IPS-18a (cell line): ENCODE measurements around the gene TRIOBP.
A peak's percentile ranks its signal among the peaks of the same experiment; 100 is the strongest.

ENCODE experiments used
- H3K27ac ChIP-seq: one replicate; pipeline ENCODE4 v1.5.1; 2013; ENCODE audit warnings: low read length
- H3K27me3 ChIP-seq: one replicate; pipeline ENCODE4 v1.6.1; 2013; ENCODE audit warnings: mild to moderate bottlenecking, low read length; ENCODE audit not compliant: control insufficient read depth, insufficient read depth
- H3K36me3 ChIP-seq: one replicate; pipeline ENCODE4 v1.6.1; 2013; ENCODE audit warnings: low read depth, low read length; ENCODE audit not compliant: control insufficient read depth
- H3K4me1 ChIP-seq: one replicate; pipeline ENCODE4 v1.6.1; 2013; ENCODE audit warnings: low read depth, low read length; ENCODE audit not compliant: control insufficient read depth
- H3K4me3 ChIP-seq: one replicate; pipeline ENCODE4 v1.5.1; 2013; ENCODE audit warnings: low read length
- H3K9ac ChIP-seq: one replicate; pipeline ENCODE4 v1.6.1; 2013; ENCODE audit warnings: mild to moderate bottlenecking, low read length, moderate library complexity
- H3K9me3 ChIP-seq: one replicate; pipeline ENCODE4 v1.6.1; 2013; ENCODE audit warnings: low read depth, low read length; ENCODE audit not compliant: control insufficient read depth

The TRIOBP gene

GRCh38 chr22:37659897-37660708 is 36.7 kb upstream of the TRIOBP start:
- peak overlapping the region; percentile 44 for H3K9ac ChIP-seq
- peaks cover 6% of the 10 kb centered on the region for H3K4me1 ChIP-seq
- no peaks in the 10 kb centered on the region for H3K27me3 ChIP-seq
- H3K27ac ChIP-seq, result no peak overlapping the region
- H3K4me3 ChIP-seq, result peak overlapping the region; percentile 83
- no peaks in the 10 kb centered on the region for H3K9me3 ChIP-seq
- peaks cover 1% of the 10 kb centered on the region for H3K36me3 ChIP-seq

DNA sequence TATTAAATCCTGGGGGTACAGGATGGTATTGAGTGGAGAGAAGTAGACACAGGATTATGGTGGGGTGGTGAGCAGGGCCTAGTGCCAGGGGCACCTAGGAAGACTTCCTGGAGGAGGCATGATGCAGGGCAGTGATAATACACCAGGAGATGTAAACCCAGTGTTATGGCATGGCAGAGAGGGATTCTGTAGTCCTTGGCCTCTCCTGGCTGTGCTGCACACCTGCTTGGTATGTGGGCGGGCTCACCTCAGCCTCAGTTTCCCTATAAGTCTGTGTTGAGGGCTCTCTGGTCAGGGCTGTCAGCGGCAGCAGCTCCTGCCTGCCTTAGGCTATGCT is 36.2 kb upstream of the TRIOBP start:
- Histone ChIP-seq H3K27me3 (no peaks in the 10 kb centered on the region), H3K27ac (no peak overlapping the region), H3K36me3 (peaks cover 7% of the 10 kb centered on the region), H3K4me1 (peaks cover 6% of the 10 kb centered on the region), H3K4me3 (no peak overlapping the region), H3K9me3 (no peaks in the 10 kb centered on the region), H3K9ac (no peak overlapping the region)

DNA sequence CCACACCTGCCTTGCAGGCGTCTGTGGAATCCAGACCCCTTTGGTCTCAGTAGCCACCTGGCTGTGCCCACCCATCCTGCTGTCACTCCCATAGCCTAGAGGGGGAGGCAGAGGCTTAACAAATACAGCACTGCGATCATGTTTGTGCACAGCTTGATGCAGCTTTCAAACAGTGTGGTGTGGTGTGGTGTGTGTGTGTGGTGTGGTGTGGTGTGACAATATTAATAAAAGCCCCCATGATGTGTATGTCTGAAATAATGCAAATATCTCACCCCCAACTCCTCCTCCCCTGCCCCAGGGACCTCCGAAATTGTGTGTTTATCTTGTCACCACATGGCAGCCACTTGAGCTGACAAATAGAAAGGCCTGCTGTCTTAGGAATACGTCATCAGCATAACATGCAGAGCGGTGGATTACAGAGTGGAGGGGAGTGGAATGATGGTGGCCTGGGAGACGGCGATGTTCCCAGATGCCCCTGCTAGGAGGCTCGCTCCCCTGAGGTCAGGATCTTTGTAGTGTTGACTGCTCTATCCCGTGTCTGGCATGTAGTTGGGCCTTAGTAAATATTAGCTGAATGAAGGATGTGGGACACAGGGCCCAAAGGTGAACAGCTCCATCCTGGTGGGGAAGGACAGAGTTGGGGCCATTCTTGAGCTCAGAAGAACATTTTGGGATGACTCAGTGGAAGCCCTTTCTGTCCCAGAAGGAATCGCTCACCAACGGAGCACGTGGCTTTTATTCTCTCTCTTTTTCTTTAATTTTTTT is 35.5 kb upstream of the TRIOBP start:
- Histone ChIP-seq H3K9ac (no peak overlapping the region), H3K4me1 (peaks cover 6% of the 10 kb centered on the region), H3K27ac (no peak overlapping the region), H3K27me3 (no peaks in the 10 kb centered on the region), H3K36me3 (peaks cover 12% of the 10 kb centered on the region), H3K9me3 (no peaks in the 10 kb centered on the region), H3K4me3 (no peak overlapping the region)

DNA sequence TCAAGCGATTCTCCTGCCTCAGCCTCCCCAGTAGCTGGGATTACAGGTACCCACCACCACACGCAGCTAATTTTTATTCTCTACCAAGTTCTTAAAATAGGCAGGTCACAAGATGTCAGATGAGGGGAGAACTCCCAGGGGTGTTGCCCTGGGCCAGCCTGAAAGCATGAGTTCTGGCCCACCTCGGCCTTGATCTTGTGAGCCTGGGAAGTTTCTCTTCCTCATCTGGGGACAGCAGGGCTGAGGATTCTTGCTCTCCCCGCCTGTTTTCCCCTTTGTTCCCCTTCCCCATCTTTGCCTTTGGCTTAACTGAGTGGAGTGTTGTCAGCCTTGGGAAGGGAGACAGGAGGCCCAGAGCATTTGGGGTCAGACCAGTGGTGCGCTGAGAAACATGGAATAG is 34.8 kb upstream of the TRIOBP start:
- no peak overlapping the region for H3K9ac ChIP-seq
- no peak overlapping the region for H3K4me3 ChIP-seq
- no peaks in the 10 kb centered on the region for H3K9me3 ChIP-seq
- H3K4me1 ChIP-seq, result peaks cover 6% of the 10 kb centered on the region
- H3K36me3 ChIP-seq, result peaks cover 17% of the 10 kb centered on the region
- H3K27me3 ChIP-seq, result no peaks in the 10 kb centered on the region
- H3K27ac ChIP-seq, result no peak overlapping the region

DNA sequence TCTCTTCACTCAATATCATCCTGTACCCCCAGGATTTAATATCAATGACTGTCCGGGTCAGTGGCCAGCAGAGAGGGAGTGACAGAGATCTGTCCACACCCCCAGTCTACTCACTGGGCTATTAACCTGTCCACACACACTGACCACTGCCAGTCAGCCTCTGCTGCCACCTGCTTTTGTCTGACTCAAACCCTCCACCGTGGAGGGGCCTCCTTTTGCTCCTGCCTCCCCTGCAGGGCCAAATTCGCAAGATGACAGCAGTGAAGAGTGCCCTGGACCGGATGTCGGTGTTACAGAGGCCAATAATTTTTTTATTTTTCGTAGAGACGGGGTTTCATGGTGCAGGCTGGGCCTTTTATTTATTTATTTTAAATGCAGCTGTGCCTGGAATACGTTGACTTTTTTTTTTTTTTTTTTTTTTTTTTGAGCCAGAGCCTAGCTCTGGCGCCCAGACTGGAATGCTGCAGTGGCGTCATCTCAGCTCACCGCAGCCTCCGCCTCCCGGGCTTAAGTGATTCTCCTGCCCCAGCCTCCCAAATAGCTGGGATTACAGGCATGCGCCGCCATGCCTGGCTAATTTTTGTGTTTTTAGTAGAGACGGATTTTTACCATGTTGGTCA is 33.2 kb upstream of the TRIOBP start:
- Histone ChIP-seq H3K27me3 (no peaks in the 10 kb centered on the region), H3K27ac (no peak overlapping the region), H3K9ac (no peak overlapping the region), H3K4me1 (peaks cover 9% of the 10 kb centered on the region), H3K4me3 (no peak overlapping the region), H3K9me3 (no peaks in the 10 kb centered on the region), H3K36me3 (peaks cover 17% of the 10 kb centered on the region)

DNA sequence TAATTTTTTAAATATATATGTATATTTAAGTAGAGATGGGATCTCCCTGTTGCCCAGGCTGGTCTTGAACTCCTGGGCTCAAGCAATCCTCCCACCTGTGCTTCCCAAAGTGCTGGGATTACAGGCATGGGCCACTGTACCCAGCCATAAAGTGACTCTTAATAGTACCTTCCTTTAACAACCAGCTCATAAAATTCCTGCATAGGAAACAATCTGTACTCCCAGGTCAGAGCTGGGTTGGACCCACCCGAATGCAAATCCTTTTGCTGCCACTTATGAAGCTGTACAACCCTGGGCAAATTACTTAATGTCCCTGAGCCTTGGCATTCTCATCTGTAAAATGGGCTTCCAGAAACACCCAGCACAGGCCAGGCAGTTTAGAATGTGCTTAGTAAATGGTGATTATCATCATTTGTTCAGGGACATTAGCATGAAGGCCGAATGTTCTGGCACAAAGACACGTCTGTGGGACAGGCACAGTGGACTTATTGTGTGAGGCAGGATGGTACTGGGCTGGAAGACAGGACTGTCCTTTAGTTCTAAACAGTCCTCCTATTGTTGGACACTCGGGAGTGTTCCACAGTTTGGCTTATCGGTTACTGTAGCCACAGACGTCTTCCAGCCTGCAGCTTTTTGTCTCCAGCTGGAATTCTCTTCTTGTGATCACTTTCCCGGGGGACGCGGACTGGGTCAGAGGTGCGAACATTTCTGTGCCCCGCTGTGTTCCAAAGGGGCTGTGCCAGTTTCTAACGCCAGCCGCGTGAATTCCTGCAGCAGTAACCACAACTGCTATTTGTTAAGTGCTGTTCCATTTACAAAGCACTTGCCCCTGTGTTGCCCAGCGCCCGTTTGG is 32.4 kb upstream of the TRIOBP start:
- H3K36me3 ChIP-seq, result peaks cover 17% of the 10 kb centered on the region
- peaks cover 7% of the 10 kb centered on the region for H3K4me1 ChIP-seq
- no peaks in the 10 kb centered on the region for H3K27me3 ChIP-seq
- no peak overlapping the region for H3K9ac ChIP-seq
- H3K27ac ChIP-seq, result no peak overlapping the region
- H3K4me3 ChIP-seq, result no peak overlapping the region
- no peaks in the 10 kb centered on the region for H3K9me3 ChIP-seq

- no peaks in the 10 kb centered on the region for H3K9me3 ChIP-seq
- peaks cover 2% of the 10 kb centered on the region for H3K4me1 ChIP-seq
- no peak overlapping the region for H3K9ac ChIP-seq
- no peaks in the 10 kb centered on the region for H3K27me3 ChIP-seq
- no peak overlapping the region for H3K27ac ChIP-seq
- H3K4me3 ChIP-seq, result no peak overlapping the region
- H3K36me3 ChIP-seq, result peaks cover 19% of the 10 kb centered on the region
Measured at GRCh38 chr22:37665487-37665886, 31.4 kb upstream of the TRIOBP start.

- peaks cover 2% of the 10 kb centered on the region for H3K4me1 ChIP-seq
- peaks cover 19% of the 10 kb centered on the region for H3K36me3 ChIP-seq
- no peak overlapping the region for H3K27ac ChIP-seq
- no peak overlapping the region for H3K4me3 ChIP-seq
- H3K27me3 ChIP-seq, result no peaks in the 10 kb centered on the region
- no peaks in the 10 kb centered on the region for H3K9me3 ChIP-seq
- H3K9ac ChIP-seq, result no peak overlapping the region
Measured at GRCh38 chr22:37669586-37669985, 27.3 kb upstream of the TRIOBP start.

- Histone ChIP-seq H3K9ac (no peak overlapping the region), H3K4me1 (peaks cover 11% of the 10 kb centered on the region)
Measured at GRCh38 chr22:37672206-37672919, 24.5 kb upstream of the TRIOBP start.

DNA sequence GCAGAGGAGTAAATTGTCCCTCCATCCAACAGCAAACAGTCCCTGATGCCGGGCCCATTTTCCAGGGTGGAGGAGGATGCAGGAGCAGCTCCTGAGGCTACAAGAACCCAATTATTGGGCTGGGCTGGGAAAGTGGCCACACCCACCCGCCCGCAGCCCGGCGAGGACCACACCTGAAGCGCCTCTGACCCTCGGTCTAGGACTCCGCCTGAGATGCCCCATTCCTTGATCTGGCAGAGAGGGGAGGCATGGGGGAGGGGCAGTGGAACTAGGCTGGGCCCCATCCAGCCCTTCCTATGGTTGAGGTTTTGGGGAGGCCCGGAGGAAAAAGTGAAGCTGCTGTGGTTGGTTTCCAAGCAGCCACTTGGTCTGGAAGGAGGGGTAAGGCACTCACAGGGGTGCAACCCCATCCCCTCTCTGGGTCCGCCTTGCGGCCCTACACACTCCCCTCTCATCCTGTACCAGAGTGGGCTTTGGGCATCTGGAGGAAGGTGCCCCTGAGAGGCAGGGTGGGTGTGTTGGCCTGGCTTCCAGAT is 23.9 kb upstream of the TRIOBP start:
- Histone ChIP-seq H3K27me3 (no peaks in the 10 kb centered on the region), H3K36me3 (peaks cover 3% of the 10 kb centered on the region), H3K9me3 (no peaks in the 10 kb centered on the region), H3K27ac (no peak overlapping the region), H3K9ac (no peak overlapping the region), H3K4me3 (no peak overlapping the region), H3K4me1 (peaks cover 8% of the 10 kb centered on the region)

More at GRCh38 chr22:37672206-37672919, 24.5 kb upstream of the TRIOBP start:
- no peak overlapping the region for H3K27ac ChIP-seq
- no peaks in the 10 kb centered on the region for H3K27me3 ChIP-seq
- H3K36me3 ChIP-seq, result peaks cover 3% of the 10 kb centered on the region
- no peaks in the 10 kb centered on the region for H3K9me3 ChIP-seq
- no peak overlapping the region for H3K4me3 ChIP-seq
